Urinary bladder (tissue), 4 donors: Measurements from ENCODE around the gene NDUFA6. TPM values are rescaled to one million over a fixed set of nuclear protein-coding genes. Genes with fewer than 3 reads are reported as not detected.
"Not testable (repeated sequence)": the region's sequence is repeated elsewhere in the genome, so short reads cannot be mapped to it uniquely, and the experiment has no call there.

ENCODE experiments used
- DNase-seq: peaks from one replicate; pipeline ENCODE4 v3.0.0-alpha.2; 2015; ENCODE audit errors: extremely low spot score
- H3K27ac ChIP-seq: one replicate; pipeline ENCODE4 v1.5.1; 2013; ENCODE audit warnings: low read depth, mild to moderate bottlenecking, moderate library complexity
- H3K36me3 ChIP-seq: one replicate; pipeline ENCODE4 v1.6.1; 2013; ENCODE audit warnings: mild to moderate bottlenecking, moderate library complexity; ENCODE audit not compliant: insufficient read depth
- H3K4me1 ChIP-seq: one replicate; pipeline ENCODE4 v1.6.1; 2013; ENCODE audit warnings: mild to moderate bottlenecking, moderate library complexity; ENCODE audit not compliant: insufficient read depth
- H3K4me3 ChIP-seq: one replicate; pipeline ENCODE4 v1.5.1; 2013; ENCODE audit warnings: low read depth, low read length
- WGBS: extraction: QIAGEN DNeasy Blood & Tissue Kit; methylation state at CpG from one replicate; pipeline ENCODE4 v1.1.7; 2013; 5-methylcytosine and 5-hydroxymethylcytosine counted together
- polyA plus RNA-seq: library from polyadenylated mRNA; stranded (reverse); fragments of 200-250 nt; gene quantifications from one replicate; pipeline ENCODE4 v1.2.3, GENCODE V29; 2013
- total RNA-seq: library from RNA; depleted of rRNA; stranded (reverse); fragments of >200 nt; gene quantifications from one replicate; pipeline ENCODE4 v1.2.3, GENCODE V29; 2014
- donor health status: healthy with polysubstance abuse.
- donor health status: healthy.

Gene NDUFA6
- total and polyA plus RNA-seq, 2 donors: 54.0 to 118 TPM

GRCh38 chr22:42071508-42071907, 19.1 kb downstream of the NDUFA6 start:
- H3K4me1 ChIP-seq, H3K4me3 ChIP-seq, DNase-seq, H3K27ac ChIP-seq, H3K36me3 ChIP-seq: not testable (repeated sequence)
- WGBS: 69% methylated on average over 7 of the region's 7 CpGs

DNA sequence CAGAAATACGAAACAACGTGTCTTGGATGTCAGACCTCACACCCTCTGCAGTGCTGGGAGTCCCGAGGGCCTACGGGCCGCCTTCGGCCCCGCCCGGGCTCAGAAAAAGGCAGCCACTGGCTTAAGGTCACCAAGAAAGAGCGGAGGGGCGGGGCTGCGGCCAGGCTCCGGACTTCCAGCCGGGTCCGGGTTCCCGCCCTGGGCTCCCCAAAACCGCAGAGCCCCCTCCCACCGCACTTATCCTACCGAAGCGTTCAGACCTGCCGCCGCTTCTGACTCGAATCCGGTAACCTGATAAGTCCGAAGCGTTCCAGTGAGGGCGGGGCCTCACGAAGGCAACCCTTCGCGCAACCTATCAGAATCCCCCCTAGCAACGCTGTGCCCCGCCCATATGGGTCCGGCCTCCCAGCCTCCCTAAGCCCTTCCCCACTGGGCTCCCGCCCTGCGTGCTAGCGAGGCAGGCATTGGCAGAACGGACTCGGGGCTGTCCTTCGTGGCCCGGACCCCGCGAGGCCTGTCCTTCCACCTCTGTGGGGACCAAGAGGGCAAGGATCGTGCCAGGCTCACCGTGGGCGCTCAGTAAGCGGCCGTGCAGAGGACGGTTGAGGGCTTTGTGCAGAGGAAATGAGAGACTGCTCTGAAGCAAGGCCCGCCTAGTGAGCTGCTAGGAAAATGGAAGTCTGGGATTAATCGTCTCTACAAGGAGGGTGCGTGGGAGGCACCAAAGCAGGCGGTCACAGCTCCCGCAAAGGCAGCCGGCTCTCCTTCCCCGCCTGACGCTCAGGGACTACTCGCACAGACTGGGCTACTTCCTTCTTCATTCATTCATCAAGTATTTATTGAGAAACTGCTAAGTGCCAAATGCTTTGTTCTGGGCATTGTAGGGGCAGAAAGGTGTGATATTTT, 19.8 kb downstream of the NDUFA6 start, which contains the start of gene NAGA:
Gene NAGA, minus strand, starts transcription at position 296 of the 906 bp plus-strand sequence. CDS start 515 bp downstream, outside the sequence.
- peak within 1 kb of the TSS; percentile 73 for H3K27ac ChIP-seq
- DNase-seq: peak; percentile 94
- H3K4me3 ChIP-seq: peak within 1 kb of the TSS; percentile 52
- WGBS: under 1% methylated on average over 56 of the region's 56 CpGs
- no peaks in the 10 kb centered on the region for H3K4me1 ChIP-seq
- no peaks in the 10 kb centered on the region for H3K36me3 ChIP-seq

GRCh38 chr22:42069801-42070516, 20.6 kb downstream of the NDUFA6 start:
- no peak for DNase-seq
- Histone ChIP-seq H3K27ac (peak overlapping the region; percentile 73), H3K4me1 (no peaks in the 10 kb centered on the region), H3K36me3 (no peaks in the 10 kb centered on the region), H3K4me3 (peak overlapping the region; percentile 52)
- WGBS: 13% methylated on average over 19 of the region's 19 CpGs

- H3K4me3 ChIP-seq: no peak overlapping the region
- no peak overlapping the region for H3K27ac ChIP-seq
- no peaks in the 10 kb centered on the region for H3K36me3 ChIP-seq
- no peak for DNase-seq
- H3K4me1 ChIP-seq: no peaks in the 10 kb centered on the region
- whole genome bisulfite sequencing: 94% methylated on average over 4 of the region's 4 CpGs
Observed at GRCh38 chr22:42068291-42068690, 22.3 kb downstream of the NDUFA6 start.

DNA sequence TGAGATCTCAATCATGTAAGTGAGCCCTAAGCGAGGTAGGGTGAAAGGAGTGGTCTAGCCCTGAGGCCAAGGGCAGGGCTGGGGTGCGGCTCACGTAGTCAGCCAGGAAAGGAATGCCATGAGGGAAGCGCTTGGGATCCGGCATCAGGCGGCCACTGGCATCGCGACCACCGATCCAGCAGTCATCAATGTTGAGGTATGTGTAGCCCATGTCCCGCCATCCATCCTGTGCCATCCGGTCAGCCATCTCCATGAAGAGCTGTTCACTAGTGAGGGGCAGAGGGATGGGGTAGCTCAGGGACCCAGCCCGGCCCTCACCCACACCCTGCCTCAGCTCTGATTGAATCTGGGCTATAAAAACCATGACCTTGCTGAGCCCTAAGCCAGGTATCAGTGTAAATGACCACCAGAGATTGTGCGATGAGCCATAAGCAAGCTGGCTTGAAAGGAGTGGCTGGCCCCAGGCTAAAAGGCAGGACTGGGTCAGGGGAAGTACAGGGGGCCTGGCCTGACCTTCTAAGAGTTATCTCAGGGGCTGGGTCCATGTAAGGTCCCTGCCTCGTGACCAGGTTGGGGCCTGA, 22.8 kb downstream of the NDUFA6 start:
- Histone ChIP-seq H3K27ac (no peak overlapping the region), H3K4me1 (no peaks in the 10 kb centered on the region), H3K36me3 (no peaks in the 10 kb centered on the region), H3K4me3 (no peak overlapping the region)
- no peak for DNase-seq
- 98% methylated on average over 14 of the region's 14 CpGs for WGBS

DNA sequence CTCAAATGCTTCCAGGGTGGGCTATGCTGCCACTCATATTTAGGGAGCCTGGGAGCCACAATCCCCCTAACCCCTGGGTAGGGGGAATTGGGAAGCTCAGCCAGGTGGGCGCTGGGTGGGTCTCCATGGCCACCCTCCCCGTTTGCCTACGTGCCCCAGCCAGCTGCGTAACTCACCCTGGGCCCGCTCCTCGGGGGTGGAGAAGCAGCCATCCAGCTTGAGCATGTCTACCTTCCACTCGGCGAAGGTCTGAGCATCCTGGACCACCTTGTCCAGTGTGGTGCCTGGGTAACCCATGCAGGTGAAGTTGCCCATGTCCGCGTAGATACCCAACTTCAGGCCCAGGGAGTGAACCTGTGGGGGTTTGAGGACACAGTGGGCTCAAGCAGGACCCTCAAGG, 23.6 kb downstream of the NDUFA6 start:
- H3K27ac ChIP-seq: no peak overlapping the region
- H3K36me3 ChIP-seq: no peaks in the 10 kb centered on the region
- DNase-seq: no peak
- H3K4me1 ChIP-seq: no peaks in the 10 kb centered on the region
- no peak overlapping the region for H3K4me3 ChIP-seq
- 97% methylated on average over 10 of the region's 10 CpGs for WGBS

GRCh38 chr22:42066126-42066761, 24.3 kb downstream of the NDUFA6 start:
- Histone ChIP-seq H3K4me3 (no peak overlapping the region), H3K36me3 (no peaks in the 10 kb centered on the region), H3K27ac (no peak overlapping the region), H3K4me1 (no peaks in the 10 kb centered on the region)
- 97% methylated on average over 7 of the region's 7 CpGs for WGBS
- DNase-seq: no peak

DNA sequence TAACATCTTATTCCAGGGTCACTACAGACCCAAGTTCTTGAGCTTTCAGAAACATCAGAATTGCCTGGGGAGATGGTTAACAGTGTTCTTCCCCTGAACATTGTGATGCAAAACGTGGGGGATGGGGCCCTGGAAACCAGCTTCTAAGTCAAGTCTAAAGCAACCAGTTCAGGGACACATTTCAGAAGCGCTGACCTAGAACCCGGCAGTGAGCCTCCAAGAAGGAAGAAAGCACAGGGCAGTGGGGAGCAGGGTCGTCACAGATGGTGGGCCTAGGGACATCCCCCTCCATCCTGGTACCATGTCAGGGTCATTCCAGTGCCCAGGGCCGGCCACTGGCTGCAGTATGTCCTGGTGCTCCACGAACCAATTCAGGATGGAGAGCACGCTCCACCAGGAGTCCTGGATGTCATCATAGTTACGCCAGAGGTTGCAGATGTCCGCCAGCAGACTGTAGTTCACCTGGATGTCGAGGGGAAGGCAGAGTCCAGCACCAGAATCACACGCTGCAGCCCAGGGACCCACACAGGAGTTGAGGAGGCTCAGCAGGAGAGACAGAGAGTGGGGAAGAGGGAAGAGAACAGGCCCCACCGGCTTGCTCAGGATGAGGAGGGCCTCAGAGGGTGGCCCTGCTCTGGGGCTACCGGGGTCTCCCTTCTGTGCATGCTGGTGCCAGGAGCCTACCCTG, 25.0 kb downstream of the NDUFA6 start:
- no peak overlapping the region for H3K4me3 ChIP-seq
- DNase-seq: no peak
- H3K36me3 ChIP-seq: no peaks in the 10 kb centered on the region
- no peaks in the 10 kb centered on the region for H3K4me1 ChIP-seq
- H3K27ac ChIP-seq: no peak overlapping the region
- WGBS: 87% methylated on average over 13 of the region's 13 CpGs

- DNase-seq: no peak
- Histone ChIP-seq H3K4me3 (no peak overlapping the region), H3K36me3 (no peaks in the 10 kb centered on the region), H3K27ac (no peak overlapping the region), H3K4me1 (no peaks in the 10 kb centered on the region)
- WGBS: 87% methylated on average over 1 of the region's 1 CpG
Observed at GRCh38 chr22:42064629-42065028, 25.9 kb downstream of the NDUFA6 start.

- Histone ChIP-seq H3K27ac (no peak overlapping the region), H3K36me3 (no peaks in the 10 kb centered on the region), H3K4me1 (no peaks in the 10 kb centered on the region), H3K4me3 (no peak overlapping the region)
- no peak for DNase-seq
- 87% methylated on average over 10 of the region's 10 CpGs for WGBS
Observed at GRCh38 chr22:42062506-42063170, 27.9 kb downstream of the NDUFA6 start.

- WGBS: 92% methylated on average over 7 of the region's 7 CpGs
- no peak for DNase-seq
- no peaks in the 10 kb centered on the region for H3K36me3 ChIP-seq
- no peaks in the 10 kb centered on the region for H3K4me1 ChIP-seq
- no peak overlapping the region for H3K27ac ChIP-seq
- no peak overlapping the region for H3K4me3 ChIP-seq
Observed at GRCh38 chr22:42061041-42061440, 29.5 kb downstream of the NDUFA6 start.

DNA sequence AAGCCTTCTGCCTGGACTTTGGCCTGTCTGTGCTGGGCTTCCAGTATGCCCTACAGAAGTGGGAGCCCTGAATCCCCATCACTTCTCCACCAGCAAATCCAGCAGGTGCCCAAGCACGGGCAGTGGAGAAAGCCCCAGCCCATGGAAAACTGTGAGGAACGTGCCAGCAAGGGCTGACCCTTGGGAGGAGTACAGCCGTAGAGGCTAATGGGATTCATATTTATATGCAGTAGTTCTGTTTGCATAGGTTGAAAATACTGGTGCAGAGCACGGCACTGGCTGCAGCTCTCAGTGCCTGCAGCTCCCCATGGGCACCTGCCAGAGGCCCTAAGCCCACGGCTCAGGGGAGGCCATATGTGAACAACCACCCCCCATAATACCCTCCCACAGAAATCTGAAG, 30.1 kb downstream of the NDUFA6 start:
- Histone ChIP-seq H3K36me3 (no peaks in the 10 kb centered on the region), H3K27ac (no peak overlapping the region), H3K4me1 (no peaks in the 10 kb centered on the region), H3K4me3 (no peak overlapping the region)
- WGBS: 85% methylated on average over 5 of the region's 5 CpGs
- DNase-seq: no peak
